Right atrium auricular region (tissue), 2 donors: ENCODE results near the gene ENG. TPM values are rescaled to one million over a fixed set of nuclear protein-coding genes. Genes with fewer than 3 reads are reported as not detected.

Experiments
- DNase-seq: peaks from one replicate; pipeline ENCODE4 v3.0.0-alpha.2; 2019; ENCODE audit warnings: low spot score
- H3K27ac ChIP-seq, 2 donors: fragments of 200-600 bp; sonication (generic); 1 replicate in 1 of 2; 2 replicates in 1 of 2; pipeline ENCODE4 v1.5.1; 2016 to 2019
- H3K27me3 ChIP-seq, 2 donors: fragments of 200-600 bp; sonication (generic); one replicate each; pipeline versions ENCODE4 v1.5.1 to v1.6.0; 2017 to 2019
- H3K36me3 ChIP-seq: fragments of 200-600 bp; sonication (generic); one replicate; pipeline ENCODE4 v1.5.1; 2016
- H3K4me1 ChIP-seq, 2 donors: fragments of 200-600 bp; sonication (generic); one replicate each; pipeline versions ENCODE4 v1.5.1 to v1.6.0; 2017 to 2019
- H3K4me3 ChIP-seq, 2 donors: fragments of 200-600 bp; sonication (generic); 1 replicate in 1 of 2; 2 replicates in 1 of 2; pipeline ENCODE4 v1.5.1; 2017 to 2019; ENCODE audit warnings: mild to moderate bottlenecking in 1 of 2, moderate library complexity in 1 of 2
- H3K9me3 ChIP-seq, 2 donors: fragments of 200-600 bp; sonication (generic); one replicate each; pipeline ENCODE4 v1.5.1; 2019
- total RNA-seq, 2 donors: library from RNA; depleted of rRNA; stranded (reverse); fragments of >200 nt; gene quantifications; one replicate each; pipeline ENCODE4 v1.1.0, GENCODE V29; 2016
- TF ChIP-seq, protein P1 (sequence below), 2 donors: fragments of 200-600 bp; sonication (generic); IDR thresholded peaks; one replicate each; pipeline ENCODE4 v1.5.1; 2019; ENCODE audit warnings: antibody characterized with exemption in 2 of 2

ENG gene
- total RNA-seq, 2 donors from 2014 or later, result 142 to 511 TPM

DNA sequence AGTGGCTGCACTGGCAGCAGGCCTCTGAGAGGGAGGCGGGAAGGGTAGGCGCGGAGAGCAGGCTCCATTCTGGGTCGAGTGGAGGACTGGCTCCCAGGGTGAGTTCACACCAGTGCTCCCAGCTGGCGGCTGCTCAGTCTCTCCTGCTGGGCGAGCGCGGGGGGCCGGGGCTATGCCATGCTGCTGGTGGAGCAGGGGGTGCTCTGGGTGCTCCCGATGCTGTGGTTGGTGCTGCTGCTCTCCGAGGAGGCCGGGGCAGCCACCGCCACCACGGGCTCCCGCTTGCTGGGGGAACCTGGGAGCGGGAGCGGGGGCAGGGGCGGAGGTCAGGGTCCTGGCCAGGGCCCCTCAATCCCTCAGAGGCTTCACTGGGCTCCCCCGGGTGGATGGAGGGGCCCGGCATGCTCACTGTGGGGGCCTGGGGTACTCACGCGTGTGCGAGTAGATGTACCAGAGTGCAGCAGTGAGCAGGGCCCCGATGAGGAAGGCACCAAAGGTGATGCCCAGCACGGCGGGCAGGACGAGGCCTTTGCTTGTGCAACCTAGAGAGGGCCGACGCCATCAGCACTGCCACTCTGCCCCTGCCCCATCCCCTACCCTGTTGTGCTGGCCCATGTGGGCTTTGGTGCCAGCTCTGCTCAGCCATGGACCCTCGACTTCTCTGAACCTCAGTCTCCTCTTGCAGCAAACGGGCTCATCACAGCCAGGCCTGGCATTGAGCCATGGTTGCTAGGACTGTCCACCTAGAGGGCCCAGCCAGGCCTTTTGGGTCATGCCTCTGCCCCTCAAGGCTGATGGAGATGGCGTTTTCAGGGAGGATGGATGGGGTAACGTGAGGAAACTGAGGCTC is 38.7 kb downstream of the ENG start:
- Histone ChIP-seq H3K4me1 (peaks cover 0 to 14% of the 10 kb centered on the region in 2 donors), H3K36me3 (peaks cover 89% of the 10 kb centered on the region), H3K4me3 (no peak overlapping the region), H3K27me3 (no peaks in the 10 kb centered on the region), H3K9me3 (no peaks in the 10 kb centered on the region), H3K27ac (no peak overlapping the region)
- no peak for DNase-seq
- TF ChIP-seq, protein P1, sequence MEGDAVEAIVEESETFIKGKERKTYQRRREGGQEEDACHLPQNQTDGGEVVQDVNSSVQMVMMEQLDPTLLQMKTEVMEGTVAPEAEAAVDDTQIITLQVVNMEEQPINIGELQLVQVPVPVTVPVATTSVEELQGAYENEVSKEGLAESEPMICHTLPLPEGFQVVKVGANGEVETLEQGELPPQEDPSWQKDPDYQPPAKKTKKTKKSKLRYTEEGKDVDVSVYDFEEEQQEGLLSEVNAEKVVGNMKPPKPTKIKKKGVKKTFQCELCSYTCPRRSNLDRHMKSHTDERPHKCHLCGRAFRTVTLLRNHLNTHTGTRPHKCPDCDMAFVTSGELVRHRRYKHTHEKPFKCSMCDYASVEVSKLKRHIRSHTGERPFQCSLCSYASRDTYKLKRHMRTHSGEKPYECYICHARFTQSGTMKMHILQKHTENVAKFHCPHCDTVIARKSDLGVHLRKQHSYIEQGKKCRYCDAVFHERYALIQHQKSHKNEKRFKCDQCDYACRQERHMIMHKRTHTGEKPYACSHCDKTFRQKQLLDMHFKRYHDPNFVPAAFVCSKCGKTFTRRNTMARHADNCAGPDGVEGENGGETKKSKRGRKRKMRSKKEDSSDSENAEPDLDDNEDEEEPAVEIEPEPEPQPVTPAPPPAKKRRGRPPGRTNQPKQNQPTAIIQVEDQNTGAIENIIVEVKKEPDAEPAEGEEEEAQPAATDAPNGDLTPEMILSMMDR (IDR thresholded peaks at IDR 0.05), result no peak

DNA sequence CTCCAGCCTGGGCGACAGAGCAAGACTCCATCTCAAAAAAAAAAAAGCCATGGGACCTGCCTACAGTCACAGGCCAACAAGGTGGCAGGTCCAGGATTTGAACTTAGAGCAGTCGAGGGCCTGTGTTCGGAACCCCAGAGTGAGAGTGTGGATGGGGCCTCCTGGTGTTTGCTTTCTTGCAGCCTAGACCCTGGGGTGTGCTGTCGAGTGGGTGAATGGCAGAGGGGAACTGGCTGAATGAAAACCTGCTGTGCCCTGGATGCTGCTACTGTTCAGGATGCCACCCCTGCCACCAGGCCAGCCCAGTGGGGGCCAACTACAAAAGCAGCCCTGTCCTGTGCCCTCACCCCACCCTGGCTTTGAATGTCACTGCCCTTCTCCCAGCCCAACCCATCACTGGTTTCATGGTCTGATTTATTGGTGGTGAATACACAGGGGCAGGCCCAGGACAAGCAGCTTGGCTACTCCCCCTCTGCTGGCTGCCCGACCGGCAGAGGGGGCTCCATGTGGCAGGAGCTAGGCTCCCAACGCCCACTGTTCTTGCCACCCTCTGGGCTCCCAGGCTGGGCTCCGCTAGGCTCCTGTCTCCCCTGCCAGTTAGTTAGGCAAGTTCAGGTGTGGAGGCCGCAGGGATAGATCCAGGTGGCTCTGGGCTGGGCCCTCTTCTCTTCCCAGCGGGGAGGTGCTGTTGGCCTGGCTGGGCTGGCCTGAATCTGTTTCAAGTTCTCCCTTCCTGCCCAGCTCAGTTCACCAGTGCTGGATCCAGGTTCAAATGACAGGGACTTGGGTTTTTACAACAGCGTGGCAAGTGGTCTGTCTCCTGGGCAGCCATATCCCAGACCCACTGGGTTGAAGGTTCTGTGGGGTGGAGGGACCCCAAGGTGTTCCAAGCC is 39.6 kb downstream of the ENG start:
- no peaks in the 10 kb centered on the region for H3K9me3 ChIP-seq
- TF ChIP-seq, protein P1 (IDR thresholded peaks at IDR 0.05), result no peak
- H3K4me1 ChIP-seq, result peaks cover 0 to 16% of the 10 kb centered on the region in 2 donors
- H3K36me3 ChIP-seq, result peaks cover 82% of the 10 kb centered on the region
- no peak overlapping the region for H3K27ac ChIP-seq
- DNase-seq, result no peak
- H3K27me3 ChIP-seq, result no peaks in the 10 kb centered on the region
- no peak overlapping the region for H3K4me3 ChIP-seq

DNA sequence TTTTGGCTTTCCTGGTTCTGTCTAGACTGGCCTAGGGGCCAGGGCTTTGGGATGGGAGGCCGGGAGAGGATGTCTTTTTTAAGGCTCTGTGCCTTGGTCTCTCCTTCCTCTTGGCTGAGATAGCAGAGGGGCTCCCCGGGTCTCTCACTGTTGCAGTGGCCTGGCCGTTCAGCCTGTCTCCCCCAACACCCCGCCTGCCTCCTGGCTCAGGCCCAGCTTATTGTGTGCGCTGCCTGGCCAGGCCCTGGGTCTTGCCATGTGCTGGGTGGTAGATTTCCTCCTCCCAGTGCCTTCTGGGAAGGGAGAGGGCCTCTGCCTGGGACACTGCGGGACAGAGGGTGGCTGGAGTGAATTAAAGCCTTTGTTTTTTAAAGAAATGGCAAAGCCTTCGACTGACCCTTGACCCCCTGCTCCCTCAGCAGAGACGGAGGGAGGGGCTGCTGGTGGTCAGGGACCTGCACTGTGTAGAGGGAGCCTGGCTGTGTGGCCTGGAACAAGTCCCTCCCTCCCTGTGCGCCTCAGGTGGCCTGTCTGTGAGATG is 40.7 kb downstream of the ENG start:
- DNase-seq, result no peak
- Histone ChIP-seq H3K9me3 (no peaks in the 10 kb centered on the region), H3K27ac (no peak overlapping the region), H3K36me3 (peaks cover 71% of the 10 kb centered on the region), H3K27me3 (no peaks in the 10 kb centered on the region), H3K4me3 (no peak overlapping the region), H3K4me1 (peaks cover 0 to 28% of the 10 kb centered on the region in 2 donors)
- TF ChIP-seq, protein P1 (IDR thresholded peaks at IDR 0.05), result no peak

DNA sequence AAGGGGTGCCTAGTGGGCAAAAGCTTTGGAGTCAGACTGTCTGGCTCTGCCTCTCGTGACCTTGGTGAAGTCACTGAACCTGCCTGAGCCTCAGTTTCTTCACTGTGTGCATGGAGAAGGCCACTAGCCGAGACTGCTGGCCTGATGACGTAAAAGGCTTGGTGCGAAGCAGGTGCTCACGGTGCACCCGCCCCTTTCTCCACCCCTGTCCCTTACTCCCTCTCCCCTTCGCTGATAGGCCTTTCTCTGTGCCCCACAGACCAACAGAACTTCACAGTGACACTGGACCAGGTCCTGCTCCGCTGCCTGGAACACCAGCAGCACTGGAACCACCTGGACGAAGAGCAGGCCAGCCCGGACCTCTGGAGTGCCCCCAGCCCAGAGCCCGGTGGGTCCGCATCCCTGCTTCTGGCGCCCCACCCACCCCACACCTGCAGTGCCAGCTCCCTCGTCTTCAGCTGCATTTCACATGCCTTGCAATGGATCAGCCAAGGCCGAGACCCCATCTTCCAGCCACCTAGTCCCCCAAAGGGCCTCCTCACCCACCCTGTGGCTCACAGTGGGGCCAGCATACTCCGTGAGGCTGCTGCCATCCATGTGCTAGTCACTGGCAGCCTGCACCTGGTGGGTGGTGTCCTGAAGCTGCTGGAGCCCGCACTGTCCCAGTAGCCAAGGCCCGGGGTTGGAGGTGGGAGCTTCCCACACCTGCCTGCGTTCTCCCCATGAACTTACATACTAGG is 41.4 kb downstream of the ENG start:
- Histone ChIP-seq H3K4me1 (peaks cover 0 to 28% of the 10 kb centered on the region in 2 donors), H3K36me3 (peaks cover 65% of the 10 kb centered on the region), H3K27ac (no peak overlapping the region), H3K4me3 (no peak overlapping the region), H3K9me3 (no peaks in the 10 kb centered on the region), H3K27me3 (no peaks in the 10 kb centered on the region)
- no peak for DNase-seq
- TF ChIP-seq, protein P1 (IDR thresholded peaks at IDR 0.05), result no peak

DNA sequence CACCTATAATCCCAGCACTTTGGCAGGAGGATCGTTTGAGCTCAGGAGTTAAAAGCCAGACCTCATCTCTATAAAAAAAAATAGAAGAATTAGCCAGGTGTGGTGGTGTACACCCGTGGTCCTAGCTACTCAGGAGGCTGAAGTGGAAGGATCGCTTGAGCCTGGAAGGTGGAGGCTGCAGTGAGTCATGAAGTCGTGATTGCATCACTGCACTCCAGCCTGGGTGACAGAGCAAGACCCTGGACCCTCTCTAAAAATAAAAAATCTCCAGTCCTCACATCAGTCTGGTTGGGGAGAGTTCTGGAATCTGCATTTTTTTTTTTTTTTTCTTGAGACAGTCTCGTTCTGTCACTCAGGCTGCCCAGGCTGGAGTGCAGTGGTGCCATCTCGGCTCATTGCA is 42.4 kb downstream of the ENG start:
- H3K27me3 ChIP-seq, result no peaks in the 10 kb centered on the region
- DNase-seq, result no peak
- no peaks in the 10 kb centered on the region for H3K9me3 ChIP-seq
- peaks cover 0 to 18% of the 10 kb centered on the region in 2 donors for H3K4me1 ChIP-seq
- peaks cover 65% of the 10 kb centered on the region for H3K36me3 ChIP-seq
- TF ChIP-seq, protein P1 (IDR thresholded peaks at IDR 0.05), result no peak
- H3K4me3 ChIP-seq, result no peak overlapping the region
- H3K27ac ChIP-seq, result no peak overlapping the region
